T-helper 1 cell treated with Interleukin-12 subunit alpha and Interleukin-12 subunit beta and Interleukin-4 antibody, amounts not matched to agents 30 μg/mL and 1 μg/mL, for 36 hours (primary cell): ENCODE data around the gene GNAI2.

Experiments
- H3K27ac Mint-ChIP-seq: one replicate; pipeline ENCODE4 v1.8.0; 2021; ENCODE audit warnings: mild to moderate bottlenecking, mixed read lengths
- H3K27me3 Mint-ChIP-seq: one replicate; pipeline ENCODE4 v1.8.0; 2021; ENCODE audit warnings: low read depth, mixed read lengths
- H3K36me3 Mint-ChIP-seq: one replicate; pipeline ENCODE4 v1.8.0; 2021; ENCODE audit warnings: low read depth, mixed read lengths
- H3K4me1 Mint-ChIP-seq: one replicate; pipeline ENCODE4 v1.8.0; 2021; ENCODE audit warnings: low read depth, mixed read lengths
- H3K4me3 Mint-ChIP-seq: one replicate; pipeline ENCODE4 v1.8.0; 2021; ENCODE audit warnings: mild to moderate bottlenecking, moderate library complexity, mixed read lengths
- H3K9me3 Mint-ChIP-seq: one replicate; pipeline ENCODE4 v1.8.0; 2021; ENCODE audit warnings: mixed read lengths

GNAI2 gene

GRCh38 chr3:50212502-50212901, 23.5 kb upstream of the GNAI2 start:
- Mint-ChIP-seq H3K36me3 (no peaks in the 10 kb centered on the region), H3K27me3 (peaks cover 10% of the 10 kb centered on the region), H3K27ac (no peak overlapping the region), H3K4me3 (no peak overlapping the region), H3K4me1 (no peaks in the 10 kb centered on the region), H3K9me3 (no peaks in the 10 kb centered on the region)

DNA sequence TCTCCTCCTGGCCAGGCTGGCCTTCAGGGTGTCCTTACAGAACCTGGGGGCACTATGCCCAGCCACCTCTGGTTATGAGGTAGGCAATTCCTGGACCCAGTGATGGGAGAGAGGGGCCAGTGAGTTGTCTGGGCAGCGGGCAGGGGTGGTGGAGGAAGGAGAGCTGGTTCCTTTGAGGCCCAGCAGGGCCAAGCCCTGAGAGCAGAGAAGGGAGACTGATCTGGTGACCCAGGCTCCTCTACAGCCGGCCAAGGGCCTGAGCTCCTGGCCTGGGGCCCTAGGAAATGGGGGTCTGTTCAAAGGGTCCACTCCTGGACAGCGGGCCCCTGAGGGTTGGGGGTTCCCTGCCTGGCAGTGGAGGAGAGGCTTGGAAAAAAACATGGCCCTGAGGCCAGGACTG, 23.0 kb upstream of the GNAI2 start:
- Mint-ChIP-seq H3K4me1 (no peaks in the 10 kb centered on the region), H3K4me3 (no peak overlapping the region), H3K27ac (no peak overlapping the region), H3K27me3 (peaks cover 8% of the 10 kb centered on the region), H3K9me3 (no peaks in the 10 kb centered on the region), H3K36me3 (no peaks in the 10 kb centered on the region)

DNA sequence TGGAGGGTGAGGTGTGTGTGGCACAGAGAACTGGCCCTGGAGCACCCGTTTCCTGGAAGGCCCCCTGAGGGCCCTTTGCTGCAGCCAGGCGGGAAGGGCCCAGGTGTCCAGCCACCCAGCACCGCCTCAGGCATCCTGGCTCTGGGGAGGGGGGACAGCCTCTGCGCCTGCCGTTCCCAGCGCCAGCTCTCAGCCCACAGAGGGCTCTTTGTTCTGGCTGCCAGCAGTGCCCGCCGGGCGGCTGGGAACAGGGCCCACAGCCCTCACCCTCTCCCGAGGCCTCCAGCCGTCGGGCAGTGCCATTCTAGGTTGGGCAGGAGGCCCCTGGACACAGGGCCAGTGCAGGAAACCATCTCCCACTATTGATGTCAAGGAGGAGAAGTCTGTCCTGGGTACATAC, 22.6 kb upstream of the GNAI2 start:
- Mint-ChIP-seq H3K27me3 (peaks cover 5% of the 10 kb centered on the region), H3K9me3 (no peaks in the 10 kb centered on the region), H3K4me3 (no peak overlapping the region), H3K4me1 (no peaks in the 10 kb centered on the region), H3K36me3 (no peaks in the 10 kb centered on the region), H3K27ac (no peak overlapping the region)

DNA sequence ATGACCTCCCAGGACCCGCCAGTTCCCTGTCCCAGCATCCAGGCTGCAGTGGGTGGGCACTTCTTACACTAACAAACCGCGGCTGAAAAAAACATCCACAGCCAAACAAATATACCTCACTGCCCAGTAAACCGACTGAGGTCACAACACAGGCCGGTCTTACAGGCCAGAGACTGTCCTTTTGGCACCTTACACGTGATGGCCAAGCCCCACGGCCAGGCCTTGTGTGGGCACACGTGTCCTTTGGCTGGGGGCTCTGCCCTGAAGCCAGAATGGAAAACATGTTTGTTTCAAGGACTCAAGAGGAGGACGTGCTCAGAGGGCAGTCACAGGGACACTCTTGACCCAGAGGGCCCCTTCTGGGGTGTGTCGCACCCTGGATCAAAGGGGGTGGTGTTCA, 21.2 kb upstream of the GNAI2 start:
- Mint-ChIP-seq H3K27me3 (peaks cover 4% of the 10 kb centered on the region), H3K4me3 (no peak overlapping the region), H3K36me3 (no peaks in the 10 kb centered on the region), H3K4me1 (no peaks in the 10 kb centered on the region), H3K27ac (no peak overlapping the region), H3K9me3 (no peaks in the 10 kb centered on the region)

DNA sequence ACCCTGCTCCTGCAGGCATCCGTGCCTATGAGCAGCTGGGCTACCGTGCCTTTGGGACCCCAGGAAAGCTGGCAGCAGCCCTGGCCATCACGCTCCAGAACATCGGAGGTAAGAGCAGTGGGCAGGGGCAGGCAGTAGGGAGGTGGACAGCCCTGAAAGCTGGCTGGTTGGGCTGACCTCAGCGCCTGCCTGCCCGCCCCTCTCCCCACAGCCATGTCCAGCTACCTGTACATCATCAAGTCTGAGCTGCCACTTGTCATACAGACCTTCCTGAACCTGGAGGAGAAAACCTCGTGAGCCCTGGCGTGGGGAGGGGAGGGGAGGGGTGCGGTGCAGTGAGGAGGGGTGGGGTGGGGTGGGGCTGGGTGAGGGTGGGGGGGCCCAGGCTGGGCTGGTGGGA, 20.5 kb upstream of the GNAI2 start:
- Mint-ChIP-seq H3K27ac (no peak overlapping the region), H3K36me3 (no peaks in the 10 kb centered on the region), H3K4me3 (no peak overlapping the region), H3K27me3 (peaks cover 4% of the 10 kb centered on the region), H3K4me1 (no peaks in the 10 kb centered on the region), H3K9me3 (no peaks in the 10 kb centered on the region)

- H3K27ac Mint-ChIP-seq, result no peak overlapping the region
Measured at GRCh38 chr3:50217681-50218080, 18.3 kb upstream of the GNAI2 start.

DNA sequence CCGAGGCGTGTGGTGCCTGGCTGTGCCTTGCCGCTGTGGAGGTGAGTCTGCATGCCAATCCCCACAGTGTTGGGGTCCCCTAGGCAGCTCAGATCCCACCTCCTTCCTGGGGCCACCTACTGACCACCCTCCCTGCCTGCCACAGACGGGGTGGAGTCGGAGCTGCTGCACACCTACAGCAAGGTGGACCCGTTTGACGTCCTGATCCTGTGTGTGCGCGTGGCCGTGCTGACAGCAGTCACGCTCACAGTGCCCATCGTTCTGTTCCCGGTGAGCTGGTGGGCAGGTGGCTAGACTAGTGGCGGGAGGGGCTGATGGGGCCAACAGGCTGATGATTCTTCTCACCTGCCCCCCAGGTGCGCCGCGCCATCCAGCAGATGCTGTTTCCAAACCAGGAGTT, 17.6 kb upstream of the GNAI2 start:
- no peak overlapping the region for H3K4me3 Mint-ChIP-seq
- H3K4me1 Mint-ChIP-seq, result no peaks in the 10 kb centered on the region
- H3K27me3 Mint-ChIP-seq, result peaks cover 4% of the 10 kb centered on the region
- no peaks in the 10 kb centered on the region for H3K36me3 Mint-ChIP-seq
- no peak overlapping the region for H3K27ac Mint-ChIP-seq
- no peaks in the 10 kb centered on the region for H3K9me3 Mint-ChIP-seq

More at GRCh38 chr3:50217681-50218080, 18.3 kb upstream of the GNAI2 start:
- Mint-ChIP-seq H3K36me3 (no peaks in the 10 kb centered on the region), H3K27me3 (peaks cover 4% of the 10 kb centered on the region), H3K9me3 (no peaks in the 10 kb centered on the region), H3K4me1 (no peaks in the 10 kb centered on the region), H3K4me3 (no peak overlapping the region)

DNA sequence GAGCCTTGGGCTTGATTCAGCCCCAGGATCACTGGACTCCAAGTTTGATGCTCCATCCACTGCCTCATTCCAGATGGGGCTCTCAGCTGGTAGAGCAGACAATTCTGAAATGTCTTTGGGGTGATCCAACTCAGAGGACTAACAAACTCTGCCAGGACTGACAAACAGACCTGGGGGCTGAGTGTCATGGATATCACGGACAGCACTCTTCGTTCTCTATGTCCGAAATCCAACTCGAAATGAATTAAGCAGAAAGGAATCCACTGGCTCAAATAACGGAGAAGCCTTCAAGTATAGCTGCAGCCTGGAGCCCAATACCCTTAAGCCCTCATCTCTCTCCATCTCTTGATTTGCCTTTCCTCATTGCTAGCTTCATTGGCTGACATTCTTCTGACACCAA, 16.7 kb upstream of the GNAI2 start:
- Mint-ChIP-seq H3K4me3 (no peak overlapping the region), H3K27me3 (peaks cover 8% of the 10 kb centered on the region), H3K9me3 (no peaks in the 10 kb centered on the region)

DNA sequence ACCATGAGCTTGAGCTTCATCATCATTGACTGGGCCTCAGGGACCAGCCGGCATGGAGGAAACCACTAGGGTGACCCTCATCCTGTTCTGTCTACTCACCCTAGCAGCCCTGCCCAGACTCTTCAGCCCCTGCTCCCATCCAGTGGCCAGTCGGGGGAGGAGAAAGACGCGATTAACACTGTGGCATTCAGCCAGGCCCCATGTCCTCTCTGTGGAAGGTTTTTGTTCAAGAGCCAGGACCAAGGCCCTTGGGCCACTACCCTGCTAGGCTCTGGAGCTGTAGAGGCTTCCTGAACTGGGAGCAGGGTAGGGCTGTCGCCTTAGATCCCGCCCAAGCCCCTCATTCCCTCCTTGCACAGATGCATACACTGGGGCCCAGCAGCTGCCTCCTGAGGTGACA, 15.9 kb upstream of the GNAI2 start:
- Mint-ChIP-seq H3K27ac (no peak overlapping the region), H3K4me1 (no peaks in the 10 kb centered on the region), H3K27me3 (peaks cover 12% of the 10 kb centered on the region), H3K36me3 (no peaks in the 10 kb centered on the region), H3K9me3 (no peaks in the 10 kb centered on the region), H3K4me3 (no peak overlapping the region)

More for the DNA sequence above, 16.7 kb upstream of the GNAI2 start:
- H3K27ac Mint-ChIP-seq, result no peak overlapping the region
- no peaks in the 10 kb centered on the region for H3K4me1 Mint-ChIP-seq
- H3K36me3 Mint-ChIP-seq, result no peaks in the 10 kb centered on the region

DNA sequence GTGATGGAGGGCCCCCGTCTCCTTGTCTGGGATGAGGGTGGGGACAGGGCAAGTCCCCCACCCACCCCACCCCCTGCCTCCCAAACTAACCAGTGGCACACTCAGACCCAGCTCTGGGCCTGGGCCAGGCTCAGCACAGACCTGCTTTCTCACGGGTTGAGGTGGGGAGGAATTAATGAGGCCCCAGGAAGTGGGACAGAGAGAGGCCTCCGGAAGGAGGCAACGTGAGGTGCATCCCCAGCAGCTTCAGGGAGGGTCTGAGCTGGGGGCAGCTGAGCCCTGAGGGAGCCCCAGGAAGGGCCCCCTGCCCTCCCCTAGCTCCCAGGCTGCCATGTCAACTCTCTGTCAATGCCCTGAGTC, 15.0 kb upstream of the GNAI2 start:
- H3K4me1 Mint-ChIP-seq, result peaks cover 5% of the 10 kb centered on the region
- no peak overlapping the region for H3K4me3 Mint-ChIP-seq
- H3K36me3 Mint-ChIP-seq, result no peaks in the 10 kb centered on the region
- H3K27me3 Mint-ChIP-seq, result peaks cover 15% of the 10 kb centered on the region
- H3K27ac Mint-ChIP-seq, result no peak overlapping the region
- H3K9me3 Mint-ChIP-seq, result no peaks in the 10 kb centered on the region

GRCh38 chr3:50221411-50222168, 14.4 kb upstream of the GNAI2 start:
- H3K4me1 Mint-ChIP-seq, result peaks cover 7% of the 10 kb centered on the region
- H3K27ac Mint-ChIP-seq, result no peak overlapping the region
- no peak overlapping the region for H3K4me3 Mint-ChIP-seq
- H3K27me3 Mint-ChIP-seq, result peaks cover 15% of the 10 kb centered on the region
- H3K36me3 Mint-ChIP-seq, result no peaks in the 10 kb centered on the region
- H3K9me3 Mint-ChIP-seq, result no peaks in the 10 kb centered on the region

- H3K4me3 Mint-ChIP-seq, result no peak overlapping the region
- H3K4me1 Mint-ChIP-seq, result peaks cover 11% of the 10 kb centered on the region
- no peaks in the 10 kb centered on the region for H3K36me3 Mint-ChIP-seq
- H3K27ac Mint-ChIP-seq, result no peak overlapping the region
- no peaks in the 10 kb centered on the region for H3K9me3 Mint-ChIP-seq
- H3K27me3 Mint-ChIP-seq, result peaks cover 15% of the 10 kb centered on the region
Measured at GRCh38 chr3:50222169-50222528, 13.9 kb upstream of the GNAI2 start.

- H3K36me3 Mint-ChIP-seq, result no peaks in the 10 kb centered on the region
- no peaks in the 10 kb centered on the region for H3K9me3 Mint-ChIP-seq
- no peak overlapping the region for H3K27ac Mint-ChIP-seq
- H3K4me1 Mint-ChIP-seq, result peaks cover 21% of the 10 kb centered on the region
- H3K4me3 Mint-ChIP-seq, result no peak overlapping the region
- H3K27me3 Mint-ChIP-seq, result peaks cover 12% of the 10 kb centered on the region
Measured at GRCh38 chr3:50224639-50225038, 11.4 kb upstream of the GNAI2 start.

DNA sequence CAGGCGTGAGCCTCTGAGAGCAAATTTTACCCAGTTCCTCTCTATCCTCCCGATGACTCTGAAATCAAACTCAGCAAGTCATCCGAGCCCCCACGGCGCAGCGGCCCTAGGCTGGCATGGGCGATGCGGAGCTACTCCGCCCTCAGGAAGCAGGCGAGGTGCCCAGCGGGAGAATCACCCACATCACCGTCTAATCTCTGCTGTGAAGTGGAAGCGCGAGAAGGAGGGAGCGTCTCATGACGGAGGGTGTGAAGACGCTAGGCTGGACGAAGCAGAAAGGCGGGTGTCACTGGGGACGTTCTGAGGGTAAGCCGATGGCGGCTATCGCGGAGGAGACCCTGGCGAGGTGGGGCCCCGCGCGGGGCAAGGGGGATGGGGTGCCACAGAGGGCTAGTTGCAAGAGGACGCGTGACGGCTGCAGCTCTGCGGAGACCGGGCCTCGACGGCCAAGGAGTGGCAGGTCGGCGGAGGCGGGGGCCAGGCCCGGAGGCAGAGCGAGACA, 9.1 kb upstream of the GNAI2 start:
- no peaks in the 10 kb centered on the region for H3K9me3 Mint-ChIP-seq
- peak overlapping the region; percentile 97 for H3K4me3 Mint-ChIP-seq
- H3K27me3 Mint-ChIP-seq, result peaks cover 12% of the 10 kb centered on the region
- peaks cover 23% of the 10 kb centered on the region for H3K4me1 Mint-ChIP-seq
- peak overlapping the region; percentile 92 for H3K27ac Mint-ChIP-seq
- no peaks in the 10 kb centered on the region for H3K36me3 Mint-ChIP-seq

GRCh38 chr3:50227390-50228183, 8.4 kb upstream of the GNAI2 start:
- peaks cover 23% of the 10 kb centered on the region for H3K4me1 Mint-ChIP-seq
- H3K4me3 Mint-ChIP-seq, result peak overlapping the region; percentile 97
- peaks cover 12% of the 10 kb centered on the region for H3K27me3 Mint-ChIP-seq
- H3K27ac Mint-ChIP-seq, result peak overlapping the region; percentile 92
- H3K36me3 Mint-ChIP-seq, result no peaks in the 10 kb centered on the region
- H3K9me3 Mint-ChIP-seq, result no peaks in the 10 kb centered on the region
